ENCODE measurements around the gene OR8K3.

GRCh38 chr11:56307836-56308235 is 7.1 kb upstream of the OR8K3 start:
- TF ChIP-seq CREB1 (IDR thresholded peaks at IDR 0.05; ENCODE audit: low read depth), result no peak
- no peak for TF ChIP-seq MAX (IDR thresholded peaks at IDR 0.05)
- TF ChIP-seq TCF12 (IDR thresholded peaks at IDR 0.05; ENCODE audit: low read depth), result no peak
- no peak for TF ChIP-seq EP300 (IDR thresholded peaks at IDR 0.05; ENCODE audit: borderline replicate concordance)
- no peak for TF ChIP-seq YY1 (IDR thresholded peaks at IDR 0.05; ENCODE audit: low read depth)

All from Ishikawa (cell line).